GM21526 (cell line): ENCODE results near the gene USH1G.
"Not testable (repeated sequence)": the region's sequence is repeated elsewhere in the genome, so short reads cannot be mapped to it uniquely, and the experiment has no call there.

Source experiments
- ATAC-seq: cut with Tn5 transposase; IDR thresholded peaks from one replicate; pipeline ENCODE4 v1.9.1; 2021; ENCODE audit warnings: moderate library complexity; ENCODE audit not compliant: unreplicated experiment, low FRiP score

Gene USH1G

GRCh38 chr17:74935585-74936469 is 12.8 kb upstream of the USH1G start, which contains the start of gene OTOP3:
Gene OTOP3 (plus strand): TSS chr17:74935898. CDS start chr17:74935922, 24 bp downstream.
- ATAC-seq = no peak

GRCh38 chr17:74935048-74935447 is 12.0 kb upstream of the USH1G start:
- no peak for ATAC-seq

- ATAC-seq = no peak
Measured at GRCh38 chr17:74930535-74931036, 7.5 kb upstream of the USH1G start.

- ATAC-seq = no peak
Measured at GRCh38 chr17:74928786-74929185, 5.7 kb upstream of the USH1G start.

GRCh38 chr17:74925242-74925641 is 2.2 kb upstream of the USH1G start:
- ATAC-seq = no peak

DNA sequence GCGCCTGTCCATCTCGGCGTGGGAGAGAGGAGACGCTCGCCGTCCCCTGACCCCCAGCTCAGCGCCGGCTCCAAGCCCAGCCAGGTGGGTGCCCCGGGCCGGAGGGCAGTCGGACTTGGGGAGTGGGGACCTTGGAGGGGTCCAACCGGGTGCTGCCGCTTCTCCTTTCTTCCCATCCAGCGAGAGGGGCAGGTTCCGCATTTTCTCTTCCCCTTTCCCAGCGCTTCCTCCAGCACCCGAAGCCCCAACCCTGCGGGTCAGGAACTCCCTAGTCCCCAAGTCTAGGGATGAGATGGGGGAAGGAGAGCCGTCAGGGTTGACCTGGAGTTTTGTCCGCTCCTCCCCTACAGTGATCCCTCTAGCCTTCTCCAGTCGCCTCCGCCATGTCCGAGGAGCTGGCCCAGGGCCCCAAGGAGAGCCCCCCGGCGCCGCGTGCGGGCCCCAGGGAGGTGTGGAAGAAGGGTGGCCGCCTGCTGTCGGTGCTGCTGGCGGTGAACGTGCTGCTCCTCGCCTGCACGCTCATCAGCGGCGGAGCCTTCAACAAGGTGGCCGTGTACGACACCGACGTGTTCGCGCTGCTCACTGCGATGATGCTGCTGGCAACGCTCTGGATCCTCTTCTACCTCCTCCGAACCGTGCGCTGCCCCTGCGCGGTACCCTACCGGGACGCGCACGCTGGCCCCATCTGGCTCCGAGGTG is 1.3 kb upstream of the USH1G start, which contains the start of gene OTOP2:
TSS of gene OTOP2 (plus strand) at position 24 of the 699 bp plus-strand sequence. CDS start at position 384, 360 bp downstream.
- ATAC-seq = no peak

DNA sequence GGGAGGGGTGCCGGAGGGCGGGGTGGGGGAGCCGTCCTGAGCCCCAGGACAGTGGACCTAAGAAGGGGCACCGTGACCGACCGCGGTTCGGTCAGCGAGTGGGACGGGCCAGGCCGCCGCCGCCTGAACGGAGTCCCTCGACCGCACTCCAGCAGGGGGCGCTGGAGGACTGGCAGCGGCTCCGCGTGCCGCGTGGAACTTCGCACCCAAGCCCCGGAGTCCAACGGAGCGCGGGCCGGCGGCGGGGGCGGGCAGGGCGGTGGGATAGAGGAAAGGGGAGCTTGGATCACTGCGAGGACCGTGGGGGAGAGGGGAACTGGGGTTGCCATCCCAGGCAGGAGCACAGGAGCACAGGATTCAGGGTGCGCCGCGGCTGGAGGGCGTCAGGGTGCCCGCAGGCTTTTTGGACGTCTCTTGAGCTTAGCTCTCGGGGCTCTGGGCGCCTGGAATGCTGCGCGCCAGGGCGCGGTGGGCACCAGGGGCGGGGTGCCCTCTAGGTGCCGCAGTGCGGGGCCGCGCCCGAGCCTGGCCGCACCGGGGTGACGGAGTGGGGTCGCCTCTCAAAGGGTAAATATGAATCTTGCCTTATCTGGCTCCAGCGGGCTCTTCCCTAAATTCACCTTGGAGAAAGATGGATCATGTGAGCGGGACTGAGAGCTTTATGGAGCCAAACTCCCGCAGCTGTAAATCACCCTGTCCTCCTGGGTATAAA is 639 bp upstream of the USH1G start:
- ATAC-seq = no peak

GRCh38 chr17:74922172-74922571 is 883 bp downstream of the USH1G start:
- no peak for ATAC-seq

DNA sequence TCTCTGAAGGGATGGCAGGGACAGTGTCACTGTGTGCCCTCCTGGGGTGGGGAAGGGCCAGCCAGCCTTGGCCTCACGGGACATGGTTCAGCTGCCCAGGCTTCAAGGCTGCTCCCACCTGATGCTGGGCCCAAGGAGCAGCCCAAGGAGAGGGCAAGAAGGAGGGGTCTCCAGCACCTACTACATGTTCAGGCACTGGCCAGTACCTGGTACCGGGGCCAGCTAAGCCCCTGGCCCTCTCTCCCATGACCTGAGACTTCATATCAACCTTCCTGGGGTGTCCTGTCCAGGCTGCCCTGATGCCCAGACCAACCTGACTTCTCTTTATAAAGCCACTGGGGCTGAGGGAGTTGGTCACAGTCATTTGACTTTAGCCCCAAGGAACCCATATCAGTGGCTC is 1.3 kb downstream of the USH1G start:
- ATAC-seq = no peak

GRCh38 chr17:74921026-74921681 is 1.9 kb downstream of the USH1G start:
- no peak for ATAC-seq

- ATAC-seq = no peak
Measured at GRCh38 chr17:74920642-74921025, 2.4 kb downstream of the USH1G start.

GRCh38 chr17:74920306-74920620 is 2.8 kb downstream of the USH1G start:
- ATAC-seq = no peak

DNA sequence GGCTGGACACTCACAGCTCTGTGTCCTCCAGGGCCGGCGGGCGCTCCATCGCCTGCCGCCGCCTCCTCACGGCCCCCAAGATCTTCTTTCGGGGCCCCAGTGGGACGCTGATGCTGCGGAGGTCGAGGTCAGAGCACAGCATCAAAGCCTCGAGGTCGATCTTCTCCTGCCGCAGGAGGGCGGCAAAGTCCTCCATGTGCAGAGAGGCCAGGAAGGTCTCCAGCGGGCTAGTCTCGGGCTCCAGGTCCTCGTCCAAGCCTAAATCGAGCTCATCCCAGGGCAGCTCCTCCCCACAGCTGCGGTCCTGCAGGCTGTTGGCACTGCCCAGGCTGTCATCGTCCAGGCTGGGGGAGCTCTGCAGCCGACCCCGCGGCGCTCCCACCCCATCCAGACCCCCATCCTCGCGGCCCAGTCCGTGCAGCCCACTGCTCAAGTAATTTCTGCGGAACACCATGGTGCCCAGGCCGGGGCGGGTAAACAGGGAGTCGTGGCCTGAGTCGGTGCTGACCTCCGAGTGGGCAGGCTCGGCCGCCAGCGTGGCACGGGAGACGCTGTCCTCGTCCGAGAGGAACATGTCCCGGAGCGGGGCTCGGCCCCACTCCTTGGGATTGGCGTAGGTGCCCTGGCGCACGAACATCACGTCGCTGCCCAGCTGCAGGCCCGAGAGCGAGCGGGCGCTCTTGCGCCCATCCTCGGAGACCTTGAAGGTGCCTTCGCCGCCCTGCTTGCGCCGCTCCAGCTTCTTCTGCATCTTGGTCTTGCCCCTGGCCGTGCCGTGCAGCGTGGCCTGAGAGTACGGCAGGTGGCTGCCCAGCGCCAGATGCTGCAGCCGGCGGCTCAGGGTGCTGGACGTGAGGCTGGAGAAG is 3.4 kb downstream of the USH1G start:
- ATAC-seq = no peak

DNA sequence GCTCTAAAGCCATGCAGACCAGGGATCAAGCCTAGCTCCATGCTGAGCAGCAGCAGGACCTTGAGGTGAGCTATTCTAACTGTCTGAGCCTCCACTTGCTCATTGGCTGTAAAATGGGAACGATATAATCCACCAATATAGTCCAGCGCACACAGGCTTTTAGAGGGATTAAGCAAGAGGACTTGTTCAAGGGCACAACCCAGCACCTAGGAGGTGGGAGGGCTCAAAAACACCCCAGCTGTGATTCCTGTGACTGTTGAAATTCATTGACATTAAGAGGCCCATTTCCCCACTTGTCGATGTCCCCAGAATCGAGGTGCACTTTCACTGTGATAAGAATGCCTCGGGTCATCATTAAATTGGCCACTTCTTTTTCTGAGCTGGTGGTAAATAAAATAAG is 4.1 kb downstream of the USH1G start:
- no peak for ATAC-seq

DNA sequence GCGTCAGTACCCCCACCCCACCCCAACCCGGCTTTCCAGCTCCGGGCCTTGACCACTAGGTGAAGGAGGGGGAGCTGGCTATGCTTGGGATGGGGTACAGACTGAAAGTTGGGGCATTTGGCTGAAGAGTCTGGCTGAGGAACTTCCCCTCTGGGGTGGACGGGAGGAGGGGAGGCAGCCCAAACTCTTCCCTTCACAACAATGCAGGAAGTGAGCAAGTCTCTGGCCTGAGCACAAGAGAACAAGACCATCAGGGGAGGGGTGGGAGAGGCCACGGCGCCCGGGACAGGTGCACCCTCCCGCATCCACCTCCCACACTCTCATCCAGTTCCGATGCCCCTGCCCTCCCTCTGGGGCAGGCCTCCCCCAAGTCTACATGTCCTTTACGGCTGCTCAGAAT is 5.6 kb downstream of the USH1G start:
- no peak for ATAC-seq

DNA sequence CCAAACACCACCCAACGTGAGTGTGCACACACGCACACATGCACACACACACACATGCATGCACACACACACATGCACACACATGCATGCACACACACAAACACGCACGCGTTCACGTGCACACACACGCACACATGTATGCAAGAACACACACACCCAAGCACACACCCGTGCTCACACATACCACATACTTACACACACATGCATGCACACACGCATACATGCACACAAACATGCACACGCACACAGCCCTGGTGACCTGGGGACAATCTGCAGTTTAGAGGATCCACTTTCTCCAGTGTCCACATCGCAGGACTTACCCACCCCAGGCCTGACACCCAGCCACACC is 6.2 kb downstream of the USH1G start:
- no peak for ATAC-seq

GRCh38 chr17:74916136-74916850 is 6.8 kb downstream of the USH1G start:
- ATAC-seq = no peak

- ATAC-seq = not testable (repeated sequence)
Measured at GRCh38 chr17:74911423-74911822, 11.6 kb downstream of the USH1G start.

GRCh38 chr17:74909097-74909496 is 14.0 kb downstream of the USH1G start:
- not testable (repeated sequence) for ATAC-seq
